HAP-1 (cell line): Measurements from ENCODE around the gene ASF1A.

Experiments used
- DNase-seq, 2 experiments: peaks; one replicate each; pipeline ENCODE4 v3.0.0-alpha.2; 2016 to 2020; ENCODE audit warnings: low spot score in 2 of 2
- H3K27me3 ChIP-seq: fragments of 250-450 bp; sonication (Bioruptor Pico); 2 replicates; pipeline ENCODE4 v1.5.1; 2020; ENCODE audit warnings: low read depth, mild to moderate bottlenecking, moderate library complexity
- H3K36me3 ChIP-seq: fragments of 250-450 bp; sonication (Bioruptor Pico); replicated peaks from 2 replicates; pipeline ENCODE4 v1.5.1; 2020; ENCODE audit warnings: mild to moderate bottlenecking
- H3K4me1 ChIP-seq: fragments of 250-450 bp; sonication (Bioruptor Pico); 2 replicates; pipeline ENCODE4 v1.5.1; 2020; ENCODE audit warnings: mild to moderate bottlenecking
- H3K4me3 ChIP-seq: fragments of 250-450 bp; sonication (Bioruptor Pico); 2 replicates; pipeline ENCODE4 v1.5.1; 2020; ENCODE audit warnings: mild to moderate bottlenecking, moderate library complexity
- H3K9me3 ChIP-seq: fragments of 250-450 bp; sonication (Bioruptor Pico); 2 replicates; pipeline ENCODE4 v1.5.1; 2020; ENCODE audit warnings: mild to moderate bottlenecking, moderate library complexity
- in situ Hi-C: fragments of 300-500 bp; cut with MboI; formaldehyde crosslinking; loops from 3 replicates; pipeline ENCODE4 v1.14.3; 2020; ENCODE audit warnings: low sequenced_read_pairs, inconsistent platforms, mixed read lengths

The ASF1A gene

DNA sequence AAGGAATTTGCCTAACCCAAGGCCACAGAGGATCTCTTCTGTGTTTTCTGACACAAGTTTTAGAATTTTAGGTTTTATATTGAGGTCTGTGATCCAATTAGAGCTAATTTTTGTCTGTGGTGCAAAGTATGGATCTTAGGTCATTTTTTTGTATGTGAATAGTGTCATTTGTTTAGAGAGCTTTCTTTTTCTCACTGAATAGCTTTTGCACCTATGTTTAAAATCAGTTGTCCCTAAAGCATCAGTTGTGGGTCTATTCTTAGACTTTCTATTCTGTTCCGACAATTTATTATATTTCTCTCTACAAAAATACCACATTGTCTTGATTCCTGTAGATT, 41.3 kb downstream of the ASF1A start:
- H3K4me3 ChIP-seq = peak overlapping the region; percentile 70
- no peak for DNase-seq

DNA sequence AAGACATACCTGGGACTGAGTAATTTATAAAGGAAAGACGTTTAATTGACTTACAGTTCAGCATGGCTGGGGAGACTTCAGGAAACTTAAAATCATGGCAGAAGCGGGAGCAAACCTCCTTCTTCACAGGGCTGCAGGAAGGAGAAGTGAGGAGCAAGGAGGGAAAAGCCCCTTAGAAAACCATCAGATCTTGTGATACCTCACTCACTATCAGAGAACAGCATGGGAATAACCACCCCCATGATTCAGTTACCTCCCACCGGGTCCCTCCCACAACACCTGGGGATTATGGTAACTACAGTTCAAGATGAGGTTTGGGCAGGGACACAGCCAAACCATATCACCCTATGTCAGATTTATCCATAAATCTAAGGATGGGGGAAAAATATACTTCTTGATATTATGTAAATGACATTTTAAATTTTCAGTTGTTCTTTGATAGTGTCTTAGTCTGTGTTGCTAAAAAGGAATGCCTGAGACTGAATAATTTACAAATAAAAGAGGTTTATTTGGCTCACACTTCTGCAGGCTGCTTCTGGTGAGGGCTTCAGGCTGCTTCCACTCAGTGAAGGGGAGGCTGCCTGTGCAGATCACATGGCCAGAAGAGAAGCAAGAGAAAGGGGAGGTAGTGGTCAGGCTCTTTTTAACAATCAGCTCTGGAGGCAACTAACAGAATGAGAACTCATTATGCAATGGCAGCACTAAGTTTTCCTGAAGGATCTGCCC, 42.2 kb downstream of the ASF1A start:
- in situ Hi-C loops = no loop called here
- H3K4me1 ChIP-seq = peaks cover 8% of the 10 kb centered on the region
- no peak overlapping the region for H3K4me3 ChIP-seq
- no peaks in the 10 kb centered on the region for H3K27me3 ChIP-seq
- H3K36me3 ChIP-seq = peaks cover 2% of the 10 kb centered on the region; the same call in 1 of the 2 replicates
- DNase-seq = no peak
- peaks cover 3% of the 10 kb centered on the region; the same call in 1 of the 2 replicates for H3K9me3 ChIP-seq

More for the DNA sequence above, 41.3 kb downstream of the ASF1A start:
- Histone ChIP-seq H3K9me3 (peaks cover 3% of the 10 kb centered on the region; the same call in 1 of the 2 replicates), H3K36me3 (peaks cover 2% of the 10 kb centered on the region; the same call in 1 of the 2 replicates), H3K27me3 (no peaks in the 10 kb centered on the region), H3K4me1 (peaks cover 8% of the 10 kb centered on the region)
- in situ Hi-C loops = no loop called here

DNA sequence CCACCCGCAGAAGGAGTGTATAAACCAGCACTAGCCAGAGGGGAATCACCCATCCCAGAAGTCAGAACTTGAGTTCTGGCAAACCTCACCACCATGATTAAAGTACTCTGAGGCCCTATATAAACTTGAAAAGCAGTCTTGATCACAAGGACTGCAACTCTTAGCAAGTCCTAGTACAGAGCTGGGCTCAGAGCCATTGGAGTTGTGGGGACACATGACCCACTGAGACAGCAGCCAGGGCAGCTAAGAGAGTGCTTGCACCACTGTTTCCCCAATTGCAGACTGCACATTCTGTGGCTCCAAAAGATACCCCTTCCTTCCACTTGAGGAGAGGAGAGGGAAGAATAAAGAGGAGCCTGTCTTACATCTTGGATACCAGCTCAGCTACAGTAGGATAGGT, 45.7 kb downstream of the ASF1A start:
- Histone ChIP-seq H3K4me3 (no peak overlapping the region), H3K4me1 (0 out of 2 replicates have a peak, but pooled peaks cover 2% of the 10 kb centered on the region), H3K9me3 (peaks cover 3% of the 10 kb centered on the region; the same call in 1 of the 2 replicates), H3K36me3 (peaks cover 2% of the 10 kb centered on the region; the same call in 1 of the 2 replicates), H3K27me3 (no peaks in the 10 kb centered on the region)
- DNase-seq = no peak
- in situ Hi-C loops = no loop called here

DNA sequence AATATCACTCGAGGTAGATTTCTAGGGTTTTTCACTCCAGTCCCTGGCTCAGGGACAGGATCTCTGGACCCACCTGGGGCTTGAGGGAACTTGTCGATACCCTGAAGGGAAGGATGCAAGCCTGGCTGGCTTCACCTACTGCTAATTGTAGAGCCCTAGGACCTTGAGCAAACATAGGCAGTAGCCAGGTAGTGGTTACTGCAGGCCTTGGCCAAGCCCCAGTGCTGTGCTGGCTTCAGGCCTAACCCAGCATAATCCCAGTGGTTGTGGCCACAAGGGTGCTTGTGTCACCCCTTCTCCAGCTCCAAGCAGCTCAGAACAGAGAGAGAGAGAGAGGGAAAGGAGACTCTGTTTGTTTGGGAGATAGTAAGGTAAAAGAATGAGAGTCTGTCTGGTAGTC, 46.8 kb downstream of the ASF1A start:
- in situ Hi-C loops = no loop called here
- DNase-seq = no peak

DNA sequence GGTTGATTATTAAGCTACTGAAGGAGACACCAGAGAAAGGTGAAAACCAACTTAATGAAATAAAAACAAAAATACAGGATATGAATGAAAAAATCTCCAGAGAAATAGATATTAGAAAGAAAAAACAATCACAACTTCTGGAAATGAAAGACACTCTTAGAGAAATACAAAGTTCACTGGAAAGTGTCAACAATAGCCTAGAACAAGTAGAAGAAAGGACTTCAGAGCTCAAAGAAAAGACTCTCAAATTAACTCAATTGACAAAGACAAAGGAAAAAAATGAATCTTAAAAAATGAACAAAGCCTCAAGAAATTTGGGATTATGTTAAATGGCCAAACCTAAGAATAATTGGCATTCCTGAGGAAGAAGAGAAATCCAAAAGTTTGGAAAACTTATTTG, 51.3 kb downstream of the ASF1A start:
- no peak for DNase-seq
- H3K4me1 ChIP-seq = no peaks in the 10 kb centered on the region
- in situ Hi-C loops = no loop called here
- H3K9me3 ChIP-seq = no peaks in the 10 kb centered on the region; the same call in none of the 2 replicates
- no peaks in the 10 kb centered on the region for H3K36me3 ChIP-seq
- no peak overlapping the region for H3K4me3 ChIP-seq
- H3K27me3 ChIP-seq = no peaks in the 10 kb centered on the region

More for the DNA sequence above, 46.8 kb downstream of the ASF1A start:
- 0 out of 2 replicates have a peak, but pooled peaks cover 2% of the 10 kb centered on the region for H3K4me1 ChIP-seq
- no peaks in the 10 kb centered on the region for H3K27me3 ChIP-seq
- peaks cover 3% of the 10 kb centered on the region for H3K9me3 ChIP-seq
- no peak overlapping the region for H3K4me3 ChIP-seq
- peaks cover 2% of the 10 kb centered on the region; the same call in 1 of the 2 replicates for H3K36me3 ChIP-seq

DNA sequence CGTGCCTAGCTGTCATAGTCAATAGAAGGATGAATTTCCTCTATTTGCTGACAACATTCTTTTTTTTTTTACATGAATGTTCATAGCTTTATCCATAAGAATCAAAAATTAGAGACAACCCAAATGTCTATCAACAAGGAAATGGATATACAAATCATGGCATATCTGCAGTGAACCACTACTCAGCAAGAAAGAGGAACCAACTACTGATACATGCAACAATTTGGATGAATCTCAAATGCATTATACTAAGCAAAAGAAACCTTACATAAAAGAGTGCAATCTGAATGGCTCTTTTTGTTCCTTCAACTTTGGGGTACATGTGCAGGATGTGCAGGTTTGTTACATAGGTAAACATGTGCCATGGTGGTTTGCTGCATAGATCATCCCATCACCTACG, 58.7 kb downstream of the ASF1A start:
- Histone ChIP-seq H3K4me3 (no peak overlapping the region), H3K4me1 (no peaks in the 10 kb centered on the region), H3K27me3 (no peaks in the 10 kb centered on the region), H3K36me3 (no peaks in the 10 kb centered on the region), H3K9me3 (no peaks in the 10 kb centered on the region)
- no peak for DNase-seq
- in situ Hi-C loops = no loop called here

DNA sequence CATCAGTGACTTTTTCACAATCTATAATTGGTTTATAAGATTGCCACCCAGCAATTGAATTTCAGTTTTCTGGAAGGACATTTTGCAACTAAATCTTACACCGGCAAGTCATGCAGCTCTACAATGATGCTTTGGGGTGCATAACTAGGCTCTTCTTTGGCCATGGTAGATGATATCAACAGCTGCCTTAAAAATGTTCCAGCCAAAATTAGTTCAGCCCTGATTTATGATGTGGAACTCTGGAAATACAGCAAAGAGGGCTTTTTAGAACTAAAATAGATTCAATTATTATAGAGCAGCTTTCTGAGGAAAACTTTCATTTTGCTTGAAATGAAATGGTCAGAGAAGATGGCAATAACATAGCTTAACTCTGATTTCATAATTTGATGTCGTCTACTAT, 59.4 kb downstream of the ASF1A start:
- Histone ChIP-seq H3K9me3 (no peaks in the 10 kb centered on the region), H3K4me3 (no peak overlapping the region), H3K27me3 (no peaks in the 10 kb centered on the region), H3K4me1 (no peaks in the 10 kb centered on the region), H3K36me3 (no peaks in the 10 kb centered on the region)
- in situ Hi-C loops = no loop called here
- no peak for DNase-seq
